ENCODE results near the gene OLFM1.

The OLFM1 gene

DNA sequence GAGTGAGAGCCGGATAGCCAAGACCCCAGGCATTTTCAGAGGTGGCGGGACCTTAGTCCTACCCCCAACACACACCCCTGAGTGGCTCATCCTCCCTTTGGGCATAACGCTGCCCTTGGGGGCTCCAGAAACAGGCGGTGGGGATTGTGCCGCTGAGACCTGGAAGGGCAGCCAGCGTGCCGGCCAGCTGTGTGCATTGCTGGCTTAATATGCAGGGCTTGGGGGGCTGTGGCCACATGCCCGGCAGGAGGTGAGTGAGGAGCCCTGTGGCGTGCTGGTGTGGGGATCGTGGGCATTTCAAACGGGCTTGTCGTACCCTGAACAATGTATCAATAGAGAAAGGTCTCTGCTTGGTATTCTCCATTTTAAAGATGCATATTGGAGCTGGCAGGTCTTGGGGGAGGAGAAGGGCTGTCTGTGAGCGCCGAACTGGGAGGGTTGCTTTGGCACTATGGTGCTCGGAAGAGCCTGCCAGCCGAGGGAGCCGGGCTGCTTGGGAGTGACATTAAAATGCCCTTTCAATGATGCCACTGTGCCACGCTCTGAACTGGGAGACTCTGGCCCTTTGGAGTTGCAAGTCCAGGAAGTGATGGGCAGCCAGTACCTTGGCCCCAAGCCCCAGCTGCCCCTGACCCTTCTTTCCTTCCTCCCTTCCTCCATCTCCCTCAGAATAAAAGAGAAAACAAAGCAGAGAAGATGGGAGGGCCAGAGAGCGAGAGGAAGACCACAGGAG is 11.2 kb upstream of the OLFM1 start:
- TF ChIP-seq GABPA (IDR thresholded peaks at IDR 0.05; ENCODE audit: low read depth): no peak
- TF ChIP-seq POLR2AphosphoS5 (IDR thresholded peaks at IDR 0.05; ENCODE audit: low read depth): no peak
- no peak for TF ChIP-seq SPI1 (IDR thresholded peaks at IDR 0.05; ENCODE audit: borderline replicate concordance, low read depth)
- TF ChIP-seq, protein P1, sequence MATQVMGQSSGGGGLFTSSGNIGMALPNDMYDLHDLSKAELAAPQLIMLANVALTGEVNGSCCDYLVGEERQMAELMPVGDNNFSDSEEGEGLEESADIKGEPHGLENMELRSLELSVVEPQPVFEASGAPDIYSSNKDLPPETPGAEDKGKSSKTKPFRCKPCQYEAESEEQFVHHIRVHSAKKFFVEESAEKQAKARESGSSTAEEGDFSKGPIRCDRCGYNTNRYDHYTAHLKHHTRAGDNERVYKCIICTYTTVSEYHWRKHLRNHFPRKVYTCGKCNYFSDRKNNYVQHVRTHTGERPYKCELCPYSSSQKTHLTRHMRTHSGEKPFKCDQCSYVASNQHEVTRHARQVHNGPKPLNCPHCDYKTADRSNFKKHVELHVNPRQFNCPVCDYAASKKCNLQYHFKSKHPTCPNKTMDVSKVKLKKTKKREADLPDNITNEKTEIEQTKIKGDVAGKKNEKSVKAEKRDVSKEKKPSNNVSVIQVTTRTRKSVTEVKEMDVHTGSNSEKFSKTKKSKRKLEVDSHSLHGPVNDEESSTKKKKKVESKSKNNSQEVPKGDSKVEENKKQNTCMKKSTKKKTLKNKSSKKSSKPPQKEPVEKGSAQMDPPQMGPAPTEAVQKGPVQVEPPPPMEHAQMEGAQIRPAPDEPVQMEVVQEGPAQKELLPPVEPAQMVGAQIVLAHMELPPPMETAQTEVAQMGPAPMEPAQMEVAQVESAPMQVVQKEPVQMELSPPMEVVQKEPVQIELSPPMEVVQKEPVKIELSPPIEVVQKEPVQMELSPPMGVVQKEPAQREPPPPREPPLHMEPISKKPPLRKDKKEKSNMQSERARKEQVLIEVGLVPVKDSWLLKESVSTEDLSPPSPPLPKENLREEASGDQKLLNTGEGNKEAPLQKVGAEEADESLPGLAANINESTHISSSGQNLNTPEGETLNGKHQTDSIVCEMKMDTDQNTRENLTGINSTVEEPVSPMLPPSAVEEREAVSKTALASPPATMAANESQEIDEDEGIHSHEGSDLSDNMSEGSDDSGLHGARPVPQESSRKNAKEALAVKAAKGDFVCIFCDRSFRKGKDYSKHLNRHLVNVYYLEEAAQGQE (IDR thresholded peaks at IDR 0.05; ENCODE audit: insufficient replicate concordance, low read depth): no peak
- TF ChIP-seq, protein P2, sequence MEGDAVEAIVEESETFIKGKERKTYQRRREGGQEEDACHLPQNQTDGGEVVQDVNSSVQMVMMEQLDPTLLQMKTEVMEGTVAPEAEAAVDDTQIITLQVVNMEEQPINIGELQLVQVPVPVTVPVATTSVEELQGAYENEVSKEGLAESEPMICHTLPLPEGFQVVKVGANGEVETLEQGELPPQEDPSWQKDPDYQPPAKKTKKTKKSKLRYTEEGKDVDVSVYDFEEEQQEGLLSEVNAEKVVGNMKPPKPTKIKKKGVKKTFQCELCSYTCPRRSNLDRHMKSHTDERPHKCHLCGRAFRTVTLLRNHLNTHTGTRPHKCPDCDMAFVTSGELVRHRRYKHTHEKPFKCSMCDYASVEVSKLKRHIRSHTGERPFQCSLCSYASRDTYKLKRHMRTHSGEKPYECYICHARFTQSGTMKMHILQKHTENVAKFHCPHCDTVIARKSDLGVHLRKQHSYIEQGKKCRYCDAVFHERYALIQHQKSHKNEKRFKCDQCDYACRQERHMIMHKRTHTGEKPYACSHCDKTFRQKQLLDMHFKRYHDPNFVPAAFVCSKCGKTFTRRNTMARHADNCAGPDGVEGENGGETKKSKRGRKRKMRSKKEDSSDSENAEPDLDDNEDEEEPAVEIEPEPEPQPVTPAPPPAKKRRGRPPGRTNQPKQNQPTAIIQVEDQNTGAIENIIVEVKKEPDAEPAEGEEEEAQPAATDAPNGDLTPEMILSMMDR (IDR thresholded peaks at IDR 0.05; ENCODE audit: insufficient read depth, low read length): no peak
- DNase-seq (ENCODE audit: low read depth in 1 of 2, low spot score in 1 of 2): no peak
- no peak overlapping the region for H3K27ac ChIP-seq (replicated peaks)
- H3K4me3 ChIP-seq (replicated peaks; ENCODE audit: insufficient read depth, low read length): no peak overlapping the region
- peaks cover 19% of the 10 kb centered on the region for H3K27me3 ChIP-seq (ENCODE audit: insufficient read depth, poor library complexity, severe bottlenecking)

DNA sequence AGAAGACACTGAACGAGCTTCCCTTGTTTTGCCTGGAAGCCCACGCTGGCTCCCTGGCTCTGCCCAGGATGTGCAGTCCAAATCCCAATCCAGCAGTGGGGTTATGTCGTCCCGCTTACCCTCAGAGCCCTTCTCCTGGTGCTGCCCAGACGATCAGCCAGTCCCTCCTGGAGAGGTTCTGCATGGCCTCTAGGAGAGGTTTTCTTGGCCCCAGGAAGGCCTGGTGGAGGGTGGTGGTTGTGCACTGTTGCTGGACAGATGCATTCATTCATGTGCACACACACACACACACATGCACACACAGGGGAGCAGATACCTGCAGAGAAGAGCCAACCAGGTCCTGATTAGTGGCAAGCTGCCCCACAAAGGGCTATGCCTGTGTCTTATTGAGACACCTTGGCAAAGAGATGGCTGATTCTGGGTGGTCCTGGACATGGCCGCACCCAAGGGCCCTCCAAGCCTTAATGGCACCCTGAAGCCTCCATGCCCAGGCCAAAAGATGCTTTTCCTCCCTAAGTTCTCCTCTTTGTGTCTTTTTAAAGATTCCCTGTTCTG is 10.5 kb upstream of the OLFM1 start:
- DNase-seq (ENCODE audit: low read depth in 1 of 2, low spot score in 1 of 2): no peak

DNA sequence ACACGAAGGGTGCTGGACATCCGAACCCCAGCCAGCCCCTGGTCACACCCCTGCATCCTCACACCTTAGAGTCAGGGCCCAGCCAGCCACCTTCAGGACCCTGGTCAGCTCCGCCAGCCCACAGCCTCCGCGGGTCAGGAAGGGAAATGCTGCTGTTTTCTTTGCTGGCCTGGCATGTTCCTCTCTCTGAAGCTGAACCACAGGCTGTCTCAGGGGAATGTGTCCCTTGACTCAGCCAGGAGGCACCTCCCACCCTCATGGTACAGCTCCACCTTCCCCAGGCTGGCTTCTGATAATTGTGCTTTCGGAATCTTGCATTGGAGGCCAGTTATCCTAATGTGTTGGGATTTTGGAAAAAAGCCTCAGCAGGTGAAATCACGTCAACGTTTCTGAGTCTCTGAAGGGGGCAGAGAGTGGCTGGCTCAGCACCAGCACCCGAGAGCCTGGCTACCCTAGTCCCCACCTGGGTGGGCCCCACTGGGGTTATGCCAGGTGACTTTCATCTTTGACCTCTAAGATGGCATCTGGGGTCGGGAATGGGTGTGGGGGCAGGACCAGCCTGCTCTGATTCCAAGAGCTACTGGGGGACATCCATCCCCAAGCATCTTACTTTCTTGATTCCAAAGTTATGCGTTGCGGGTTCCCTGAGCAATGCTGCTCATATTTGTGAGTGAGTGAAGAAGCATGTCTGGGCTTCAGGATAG is 9.8 kb upstream of the OLFM1 start:
- no peak overlapping the region for H3K27ac ChIP-seq (replicated peaks)
- TF ChIP-seq SPI1 (IDR thresholded peaks at IDR 0.05; ENCODE audit: borderline replicate concordance, low read depth) (no peak), POLR2AphosphoS5 (IDR thresholded peaks at IDR 0.05; ENCODE audit: low read depth) (no peak), GABPA (IDR thresholded peaks at IDR 0.05; ENCODE audit: low read depth) (no peak)
- TF ChIP-seq, protein P1 (IDR thresholded peaks at IDR 0.05; ENCODE audit: insufficient replicate concordance, low read depth): peak; percentile 97
- TF ChIP-seq, protein P2 (IDR thresholded peaks at IDR 0.05; ENCODE audit: insufficient read depth, low read length): no peak
- peak in 1 of 2 experiments; percentile 6 for DNase-seq (ENCODE audit: low read depth in 1 of 2, low spot score in 1 of 2)
- H3K4me3 ChIP-seq (replicated peaks; ENCODE audit: insufficient read depth, low read length): no peak overlapping the region
- H3K27me3 ChIP-seq (ENCODE audit: insufficient read depth, poor library complexity, severe bottlenecking): peaks cover 19% of the 10 kb centered on the region

More for the DNA sequence above, 10.5 kb upstream of the OLFM1 start:
- H3K27me3 ChIP-seq (ENCODE audit: insufficient read depth, poor library complexity, severe bottlenecking): peaks cover 19% of the 10 kb centered on the region
- H3K27ac ChIP-seq (replicated peaks): no peak overlapping the region
- no peak overlapping the region for H3K4me3 ChIP-seq (replicated peaks; ENCODE audit: insufficient read depth, low read length)
- TF ChIP-seq GABPA (IDR thresholded peaks at IDR 0.05; ENCODE audit: low read depth) (no peak), POLR2AphosphoS5 (IDR thresholded peaks at IDR 0.05; ENCODE audit: low read depth) (no peak)
- TF ChIP-seq, protein P2 (IDR thresholded peaks at IDR 0.05; ENCODE audit: insufficient read depth, low read length): no peak

All from HL-60 (cell line).